ENCODE data around the gene DOCK4. TPM values are rescaled to one million over a fixed set of nuclear protein-coding genes. Genes with fewer than 3 reads are reported as not detected.

The DOCK4 gene
- total and polyA plus RNA-seq, 2 of the 8 experiments (the other 6 are each of a cell fraction or from before 2014, with no cell fraction given), result 5.1 to 23.6 TPM

GRCh38 chr7:111763221-111763801, 442.9 kb downstream of the DOCK4 start:
- H4K20me1 ChIP-seq (replicated peaks in 1 of 2; ENCODE audit: control insufficient read depth in 1 of 2, insufficient read depth in 2 of 2, low read length in 2 of 2), result no peaks in the 10 kb centered on the region
- no peak overlapping the region for H3K14ac ChIP-seq (ENCODE audit: insufficient read length)
- H3K27me3 ChIP-seq (replicated peaks in 1 of 4; ENCODE audit: control insufficient read depth in 3 of 4, extremely low read depth in 1 of 4, insufficient read depth in 3 of 4, low read length in 3 of 4), result peaks cover 0 to 2% (median 0%) of the 10 kb centered on the region in 4 experiments; a peak in 1 of 7 replicates
- H4K91ac ChIP-seq (replicated peaks; ENCODE audit: insufficient read length, low read length), result no peak overlapping the region
- no peak overlapping the region for H3K9ac ChIP-seq (replicated peaks in 1 of 4; ENCODE audit: extremely low read depth in 1 of 4, low read depth in 3 of 4, low read length in 3 of 4)
- H4K8ac ChIP-seq (ENCODE audit: extremely low read depth, insufficient read depth, low read length), result no peak overlapping the region
- no peak overlapping the region for H3K4me2 ChIP-seq (ENCODE audit: insufficient read depth in 1 of 2, low read depth in 2 of 2, low read length in 2 of 2)
- H3K79me2 ChIP-seq (ENCODE audit: control insufficient read depth in 1 of 2, insufficient read depth in 2 of 2, low read length in 2 of 2), result no peaks in the 10 kb centered on the region
- 29% methylated on average over 3 of the region's 3 CpGs; no CpG with 5 or more reads in 1 of the 2 experiments for WGBS, 2 experiments (ENCODE audit: extremely low coverage in 1 of 2, insufficient coverage in 1 of 2, insufficient read length in 1 of 2, insufficient replicate concordance in 2 of 2, low coverage in 1 of 2, low lambda C conversion rate in 2 of 2, missing lambda C conversion rate in 1 of 2)
- peak; percentile 70; the same call in 1 of the 2 replicates for TF ChIP-seq CEBPB (IDR thresholded peaks at IDR 0.05; ENCODE audit: low read depth, low read length)
- TF ChIP-seq RAD21 (IDR thresholded peaks at IDR 0.05 in 1 of 2, conservative IDR thresholded peaks at IDR 0.05 in 1 of 2; ENCODE audit: low read depth in 2 of 2, low read length in 2 of 2), result peak; percentile 63 to 66
- no peak for TF ChIP-seq YY1 (IDR thresholded peaks at IDR 0.05; ENCODE audit: low read depth, low read length)
- TF ChIP-seq CTCF (IDR thresholded peaks at IDR 0.05; ENCODE audit: control extremely low read depth in 1 of 3, insufficient read depth in 1 of 3, low read depth in 1 of 3, low read length in 3 of 3), result peak; percentile 44 to 62 (median 58)
- no peak overlapping the region for H2BK12ac ChIP-seq (ENCODE audit: low read depth, low read length)
- no peaks in the 10 kb centered on the region; the same call in 1 of the 2 replicates for H3K79me1 ChIP-seq (ENCODE audit: low read depth, low read length)
- no peak overlapping the region for H2AK5ac ChIP-seq (ENCODE audit: low read depth, low read length)
- H2BK20ac ChIP-seq (ENCODE audit: low read length), result no peak overlapping the region
- H3K56ac ChIP-seq (replicated peaks; ENCODE audit: insufficient read length, low read depth, low read length), result no peak overlapping the region
- H2BK15ac ChIP-seq (ENCODE audit: low read length), result no peak overlapping the region
- H4K5ac ChIP-seq (ENCODE audit: insufficient read length, low read depth, low read length), result no peak overlapping the region
- DNase-seq (ENCODE audit: low read depth in 1 of 2, low spot score in 2 of 2), result no peak
- CTCF ChIA-PET (ENCODE audit: partially characterized antibody), result interaction anchor here (0.6 to 12.4 kb wide), 87 partner anchors 8 to 733 kb away, joined by 3 to 274 read pairs (median 3); partner anchors contain the start of genes LSMEM1 and ZNF277
- peak; percentile 55 for FAIRE-seq
- no peaks in the 10 kb centered on the region; a peak in 1 of 7 replicates for H3K4me1 ChIP-seq (replicated peaks in 1 of 4; ENCODE audit: control insufficient read depth in 3 of 4, insufficient read depth in 4 of 4, low read length in 3 of 4)
- no peak overlapping the region for H2BK5ac ChIP-seq (ENCODE audit: low read depth, low read length)
- POLR2A ChIA-PET (ENCODE audit: partially characterized antibody), result interaction anchor here (0.9 to 1.2 kb wide), 2 partner anchors 94 to 687 kb away, joined by 4 to 9 read pairs; partner anchors contain the start of gene IFRD1
- H3K4me3 ChIP-seq (ENCODE audit: extremely low read depth in 1 of 4, insufficient read depth in 2 of 4, low read depth in 3 of 4, low read length in 4 of 4), result no peak overlapping the region
- H3K27ac ChIP-seq (ENCODE audit: low read depth, low read length), result no peak overlapping the region
- H3K18ac ChIP-seq (ENCODE audit: extremely low read depth, low read length), result no peak overlapping the region
- H3K23me2 ChIP-seq (ENCODE audit: low read depth, low read length), result no peaks in the 10 kb centered on the region
- no peak overlapping the region for H3K23ac ChIP-seq (ENCODE audit: insufficient read length)
- H3K9me3 ChIP-seq (ENCODE audit: insufficient read depth in 2 of 2, low read depth in 1 of 2, low read length in 1 of 2), result no peaks in the 10 kb centered on the region
- H3K36me3 ChIP-seq (ENCODE audit: control insufficient read depth in 2 of 4, insufficient read depth in 4 of 4, low read length in 3 of 4), result peaks cover 0 to 4% (median 2%) of the 10 kb centered on the region in 4 experiments; a peak in 2 of 8 replicates
- H2BK120ac ChIP-seq (replicated peaks; ENCODE audit: low read depth, low read length), result no peak overlapping the region
- H3K4ac ChIP-seq (replicated peaks; ENCODE audit: insufficient read length, low read depth, low read length), result no peak overlapping the region
- no peak overlapping the region for H2AFZ ChIP-seq (ENCODE audit: low read length)

Measured in H1 (cell line).